NT2/D1 (cell line): ENCODE measurements around the gene TLCD3B.

Experiments used
- DNase-seq: peaks from one replicate; pipeline ENCODE4 v3.0.0-alpha.2; 2011; ENCODE audit warnings: low read depth, low spot score
- H3K27me3 ChIP-seq: 2 replicates; pipeline ENCODE4 v1.6.0; 2011; ENCODE audit warnings: mild to moderate bottlenecking; ENCODE audit not compliant: insufficient read length, insufficient read depth
- H3K36me3 ChIP-seq: 2 replicates; pipeline ENCODE4 v1.6.1; 2011; ENCODE audit warnings: mild to moderate bottlenecking, low read length, mixed read lengths; ENCODE audit not compliant: insufficient read depth, insufficient read length
- H3K4me1 ChIP-seq: 2 replicates; pipeline ENCODE4 v1.5.1; 2011; ENCODE audit not compliant: insufficient read depth, insufficient read length
- H3K4me3 ChIP-seq: 2 replicates; pipeline ENCODE4 v1.5.1; 2011; ENCODE audit warnings: low read depth; ENCODE audit not compliant: insufficient read length
- H3K9ac ChIP-seq: 2 replicates; pipeline ENCODE4 v1.6.0; 2011; ENCODE audit warnings: low read depth; ENCODE audit not compliant: insufficient read length
- H3K9me3 ChIP-seq: 2 replicates; pipeline ENCODE4 v1.5.1; 2011; ENCODE audit warnings: mild to moderate bottlenecking, low read length; ENCODE audit not compliant: insufficient read depth
- SUZ12 ChIP-seq: IDR thresholded peaks from 2 replicates; pipeline ENCODE4 v1.6.1; 2011; ENCODE audit not compliant: insufficient read length, insufficient read depth; ENCODE audit errors: extremely low read depth
- YY1 ChIP-seq: IDR thresholded peaks from 2 replicates; pipeline ENCODE4 v1.6.1; 2011; ENCODE audit not compliant: insufficient read length, insufficient read depth
- ZNF274 ChIP-seq: IDR thresholded peaks from 2 replicates; pipeline ENCODE4 v1.6.1; 2011; ENCODE audit warnings: mild to moderate bottlenecking, low read depth, low read length

TLCD3B gene

DNA sequence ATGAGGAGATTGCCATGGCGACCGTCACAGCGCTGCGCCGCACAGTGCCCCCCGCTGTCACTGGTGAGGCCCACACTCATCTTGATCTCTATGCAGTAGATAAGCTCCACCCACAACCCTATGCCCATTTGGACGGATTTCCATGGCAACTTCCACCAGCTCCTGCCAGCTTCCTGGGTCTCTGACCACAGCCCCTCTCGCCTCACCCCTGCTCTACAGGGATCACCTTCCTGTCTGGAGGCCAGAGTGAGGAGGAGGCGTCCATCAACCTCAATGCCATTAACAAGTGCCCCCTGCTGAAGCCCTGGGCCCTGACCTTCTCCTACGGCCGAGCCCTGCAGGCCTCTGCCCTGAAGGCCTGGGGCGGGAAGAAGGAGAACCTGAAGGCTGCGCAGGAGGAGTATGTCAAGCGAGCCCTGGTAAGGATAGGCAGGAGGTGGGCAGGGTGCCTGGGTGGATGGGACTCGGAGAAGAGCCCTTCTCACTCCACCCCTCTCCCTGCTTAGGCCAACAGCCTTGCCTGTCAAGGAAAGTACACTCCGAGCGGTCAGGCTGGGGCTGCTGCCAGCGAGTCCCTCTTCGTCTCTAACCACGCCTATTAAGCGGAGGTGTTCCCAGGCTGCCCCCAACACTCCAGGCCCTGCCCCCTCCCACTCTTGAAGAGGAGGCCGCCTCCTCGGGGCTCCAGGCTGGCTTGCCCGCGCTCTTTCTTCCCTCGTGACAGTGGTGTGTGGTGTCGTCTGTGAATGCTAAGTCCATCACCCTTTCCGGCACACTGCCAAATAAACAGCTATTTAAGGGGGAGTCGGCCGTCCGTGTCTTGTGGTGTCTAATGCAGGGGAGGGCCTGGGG lies 38.8 kb upstream of the TLCD3B start:
- Histone ChIP-seq H3K4me3 (no peak overlapping the region), H3K9ac (no peak overlapping the region), H3K27me3 (no peaks in the 10 kb centered on the region), H3K4me1 (peaks cover 28% of the 10 kb centered on the region), H3K36me3 (peaks cover 79% of the 10 kb centered on the region), H3K9me3 (no peaks in the 10 kb centered on the region)
- no peak for DNase-seq
- no peak for TF ChIP-seq SUZ12
- TF ChIP-seq ZNF274, result no peak
- TF ChIP-seq YY1, result no peak

DNA sequence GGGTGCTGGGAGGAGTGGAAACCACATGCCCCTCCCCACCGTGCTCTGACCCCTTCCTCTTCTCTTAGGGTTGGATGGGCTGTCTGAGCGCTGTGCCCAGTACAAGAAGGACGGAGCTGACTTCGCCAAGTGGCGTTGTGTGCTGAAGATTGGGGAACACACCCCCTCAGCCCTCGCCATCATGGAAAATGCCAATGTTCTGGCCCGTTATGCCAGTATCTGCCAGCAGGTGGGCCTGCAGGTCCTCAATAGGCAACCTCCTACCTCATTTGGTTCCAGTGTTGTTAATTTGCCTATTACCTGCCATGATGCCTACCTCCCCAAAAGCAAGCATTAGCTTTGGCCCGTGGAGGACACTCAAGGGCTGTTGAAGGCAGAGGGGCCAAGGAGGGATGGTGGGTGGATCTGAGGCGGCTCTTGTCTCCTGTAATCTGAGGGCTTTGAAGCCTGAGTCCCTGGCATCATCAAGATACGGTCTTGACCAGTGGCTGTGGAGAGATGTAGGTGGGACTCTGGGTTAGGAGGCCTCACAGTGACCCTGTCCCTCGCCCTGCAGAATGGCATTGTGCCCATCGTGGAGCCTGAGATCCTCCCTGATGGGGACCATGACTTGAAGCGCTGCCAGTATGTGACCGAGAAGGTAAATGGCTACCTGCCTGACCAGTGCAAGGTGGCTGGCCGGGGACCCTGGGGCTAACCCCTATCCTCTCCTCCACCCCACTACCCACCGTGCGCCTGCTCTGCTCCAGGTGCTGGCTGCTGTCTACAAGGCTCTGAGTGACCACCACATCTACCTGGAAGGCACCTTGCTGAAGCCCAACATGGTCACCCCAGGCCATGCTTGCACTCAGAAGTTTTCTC lies 37.9 kb upstream of the TLCD3B start:
- H3K9ac ChIP-seq, result peak overlapping the region; percentile 27
- DNase-seq, result no peak
- no peaks in the 10 kb centered on the region for H3K9me3 ChIP-seq
- TF ChIP-seq YY1 (no peak), SUZ12 (no peak), ZNF274 (no peak)
- peaks cover 28% of the 10 kb centered on the region for H3K4me1 ChIP-seq
- no peaks in the 10 kb centered on the region for H3K27me3 ChIP-seq
- H3K4me3 ChIP-seq, result no peak overlapping the region
- peaks cover 79% of the 10 kb centered on the region for H3K36me3 ChIP-seq

DNA sequence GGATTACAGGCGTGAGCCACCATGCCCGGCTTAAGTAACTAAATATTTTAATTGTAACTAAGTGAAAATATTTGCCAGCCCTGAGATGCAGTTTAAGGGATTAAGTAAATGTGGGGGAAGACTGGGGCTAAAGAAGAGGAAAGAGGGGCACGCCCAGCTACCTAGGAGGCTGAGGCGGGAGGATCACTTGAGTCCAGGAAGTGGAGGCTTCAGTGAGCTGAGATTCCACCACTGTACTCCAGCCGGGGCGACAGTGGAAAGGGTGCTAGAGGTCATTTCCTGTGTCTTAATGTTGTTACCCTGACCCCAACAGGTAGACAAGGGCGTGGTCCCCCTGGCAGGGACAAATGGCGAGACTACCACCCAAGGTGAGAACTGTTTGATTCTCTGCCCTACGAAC lies 37.3 kb upstream of the TLCD3B start:
- H3K4me1 ChIP-seq, result peaks cover 33% of the 10 kb centered on the region
- no peak for TF ChIP-seq YY1
- no peak for TF ChIP-seq ZNF274
- TF ChIP-seq SUZ12, result no peak
- no peak for DNase-seq
- no peak overlapping the region for H3K9ac ChIP-seq
- peaks cover 74% of the 10 kb centered on the region for H3K36me3 ChIP-seq
- H3K4me3 ChIP-seq, result peak overlapping the region; percentile 20
- H3K9me3 ChIP-seq, result no peaks in the 10 kb centered on the region
- H3K27me3 ChIP-seq, result no peaks in the 10 kb centered on the region

DNA sequence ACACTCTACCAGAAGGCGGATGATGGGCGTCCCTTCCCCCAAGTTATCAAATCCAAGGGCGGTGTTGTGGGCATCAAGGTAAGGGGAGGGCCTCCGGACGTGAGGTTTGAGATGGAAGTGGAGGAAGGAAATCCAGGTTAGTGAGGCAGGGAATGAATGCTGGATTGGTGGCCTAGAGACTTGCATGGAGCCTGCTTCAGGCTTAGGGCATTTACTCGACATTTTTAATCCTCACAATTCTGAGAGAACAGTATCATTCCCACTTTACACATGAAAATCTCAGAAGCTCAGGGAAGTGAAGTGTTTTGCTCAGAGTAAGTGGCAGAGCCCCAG lies 36.5 kb upstream of the TLCD3B start:
- H3K9me3 ChIP-seq, result no peaks in the 10 kb centered on the region
- H3K27me3 ChIP-seq, result no peaks in the 10 kb centered on the region
- H3K36me3 ChIP-seq, result peaks cover 66% of the 10 kb centered on the region
- TF ChIP-seq ZNF274 (no peak), YY1 (no peak), SUZ12 (no peak)
- DNase-seq, result no peak
- peak overlapping the region; percentile 99 for H3K9ac ChIP-seq
- H3K4me1 ChIP-seq, result peaks cover 33% of the 10 kb centered on the region
- peak overlapping the region; percentile 98 for H3K4me3 ChIP-seq

DNA sequence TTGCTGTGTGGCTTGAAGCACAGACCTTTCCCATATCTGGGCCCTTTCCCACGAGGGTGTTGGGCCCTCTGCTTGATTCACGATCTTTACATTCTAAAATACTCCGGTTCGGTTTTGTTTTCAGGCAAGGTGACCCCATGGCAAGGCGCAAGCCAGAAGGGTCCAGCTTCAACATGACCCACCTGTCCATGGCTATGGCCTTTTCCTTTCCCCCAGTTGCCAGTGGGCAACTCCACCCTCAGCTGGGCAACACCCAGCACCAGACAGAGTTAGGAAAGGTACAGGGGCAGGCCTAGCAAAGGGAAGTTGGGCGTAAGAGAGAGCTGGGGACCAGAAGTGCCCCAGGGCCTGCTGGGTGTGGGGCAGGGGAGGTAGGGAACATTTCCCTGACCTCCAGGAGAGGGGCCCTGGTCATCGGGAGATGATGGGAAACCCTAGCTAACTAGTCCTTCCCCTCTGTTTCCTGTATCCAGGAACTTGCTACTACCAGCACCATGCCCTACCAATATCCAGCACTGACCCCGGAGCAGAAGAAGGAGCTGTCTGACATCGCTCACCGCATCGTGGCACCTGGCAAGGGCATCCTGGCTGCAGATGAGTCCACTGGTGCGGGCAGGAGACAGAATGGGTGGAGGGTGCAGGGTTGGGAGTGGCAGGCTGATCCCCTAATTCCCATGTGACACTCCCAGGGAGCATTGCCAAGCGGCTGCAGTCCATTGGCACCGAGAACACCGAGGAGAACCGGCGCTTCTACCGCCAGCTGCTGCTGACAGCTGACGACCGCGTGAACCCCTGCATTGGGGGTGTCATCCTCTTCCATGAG lies 35.9 kb upstream of the TLCD3B start:
- Histone ChIP-seq H3K27me3 (no peaks in the 10 kb centered on the region), H3K36me3 (peaks cover 60% of the 10 kb centered on the region)

DNA sequence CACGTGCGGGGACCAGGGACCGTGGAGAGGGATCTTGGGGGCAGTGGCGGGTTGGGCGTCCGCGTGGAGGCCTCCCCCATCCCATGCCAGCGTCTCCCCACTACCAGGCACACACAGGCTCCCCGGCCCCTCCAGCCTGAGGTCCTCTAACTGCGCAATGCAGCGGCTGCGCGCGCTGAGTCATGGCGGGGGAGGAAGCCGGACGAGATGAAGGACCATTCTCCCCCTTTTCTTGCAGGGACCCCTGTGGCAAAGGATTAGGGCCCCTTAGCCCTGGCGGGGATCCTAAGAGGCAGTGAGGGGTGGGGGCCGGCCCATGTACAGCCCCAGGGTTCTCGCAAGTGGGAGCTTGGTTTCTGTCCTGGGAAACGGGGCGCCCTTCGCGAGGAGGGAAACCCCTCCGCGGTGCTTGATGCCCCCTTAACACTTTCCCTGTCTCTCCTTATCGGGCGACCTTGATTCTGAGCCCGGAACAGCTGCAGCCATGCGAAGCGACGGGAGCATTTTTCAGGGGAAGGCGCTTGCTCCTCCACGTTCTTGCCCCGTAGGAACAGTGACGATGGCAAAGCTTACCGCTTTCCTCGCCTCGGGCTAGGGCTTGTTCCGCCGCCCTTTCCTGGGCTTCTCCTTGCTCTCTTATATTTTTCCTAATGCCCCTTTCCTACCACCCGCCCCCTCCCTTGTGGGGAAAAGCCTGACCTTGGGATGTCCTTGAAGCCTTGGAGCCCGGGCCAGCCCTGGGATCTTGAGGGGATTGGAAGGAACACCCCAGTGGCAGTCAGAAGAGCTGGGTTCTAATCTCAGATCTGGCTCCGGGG lies 35.1 kb upstream of the TLCD3B start:
- peak overlapping the region; percentile 98 for H3K4me3 ChIP-seq
- H3K4me1 ChIP-seq, result peaks cover 33% of the 10 kb centered on the region
- H3K9me3 ChIP-seq, result no peaks in the 10 kb centered on the region
- TF ChIP-seq SUZ12, result no peak
- no peak for TF ChIP-seq YY1
- no peak for TF ChIP-seq ZNF274
- DNase-seq, result no peak
- peaks cover 53% of the 10 kb centered on the region for H3K36me3 ChIP-seq
- peak overlapping the region; percentile 99 for H3K9ac ChIP-seq
- H3K27me3 ChIP-seq, result no peaks in the 10 kb centered on the region

More for the DNA sequence above, 35.9 kb upstream of the TLCD3B start:
- no peak for DNase-seq
- Histone ChIP-seq H3K9ac (peak overlapping the region; percentile 99), H3K4me1 (peaks cover 33% of the 10 kb centered on the region), H3K4me3 (peak overlapping the region; percentile 98), H3K9me3 (no peaks in the 10 kb centered on the region)
- TF ChIP-seq ZNF274 (no peak), YY1 (no peak), SUZ12 (no peak)
